Testis (tissue), 3 donors: ENCODE data around the gene KLHL40. TPM values are rescaled to one million over a fixed set of nuclear protein-coding genes. Genes with fewer than 3 reads are reported as not detected.

Source experiments
- DNase-seq: peaks from one replicate; pipeline ENCODE4 v3.0.0-alpha.2; 2019
- H3K27ac ChIP-seq, 2 donors: fragments of 200-600 bp; sonication (generic); one replicate each; pipeline ENCODE4 v1.5.1; 2019
- H3K27me3 ChIP-seq: fragments of 200-600 bp; sonication (generic); one replicate; pipeline ENCODE4 v1.5.1; 2019
- H3K36me3 ChIP-seq: fragments of 200-600 bp; sonication (generic); one replicate; pipeline ENCODE4 v1.5.1; 2017; ENCODE audit warnings: low read depth; ENCODE audit errors: missing control alignments
- H3K4me1 ChIP-seq: fragments of 200-600 bp; sonication (generic); one replicate; pipeline ENCODE4 v1.5.1; 2019
- H3K4me3 ChIP-seq, 2 donors: fragments of 200-600 bp; sonication (generic); one replicate each; pipeline ENCODE4 v1.5.1; 2017 to 2019
- H3K9me3 ChIP-seq: fragments of 200-600 bp; sonication (generic); one replicate; pipeline ENCODE4 v1.5.1; 2017
- CTCF ChIP-seq, 3 experiments: fragments of 450-650 bp in 2 of 3; fragments of 200-600 bp in 1 of 3; sonication (generic) in 1 of 3; IDR thresholded peaks; one replicate each; pipeline ENCODE4 v1.5.1; 2016 to 2019; ENCODE audit warnings: antibody characterized with exemption in 3 of 3, mild to moderate bottlenecking in 2 of 3, moderate library complexity in 1 of 3
- POLR2A ChIP-seq: fragments of 450-650 bp; IDR thresholded peaks from one replicate; pipeline ENCODE4 v1.6.1; 2017; ENCODE audit warnings: antibody characterized with exemption, mild to moderate bottlenecking, moderate library complexity
- WGBS, 2 donors: methylation state at CpG; one replicate each; pipeline ENCODE4 v1.1.5; 2018; 5-methylcytosine and 5-hydroxymethylcytosine counted together
- intact Hi-C: fragments of 100-400 bp; cut with DNase I; formaldehyde crosslinking; loops from one replicate; pipeline ENCODE4 v1.15.1; 2023; ENCODE audit warnings: low total_unique reads
- polyA plus RNA-seq: library from polyadenylated mRNA; stranded (reverse); fragments of 350-450 nt; fragmentation: Illumina TruSeq; extraction: RNeasy Lipid Tissue Mini Kit (QIAGEN cat#74804); gene quantifications from one replicate; pipeline ENCODE4 v1.2.3, GENCODE V29; 2014; ENCODE audit warnings: low read depth, low replicate concordance; ENCODE audit not compliant: insufficient read depth
- total RNA-seq, 2 donors: library from RNA; depleted of rRNA; stranded (reverse); fragments of >200 nt; gene quantifications; one replicate each; pipeline ENCODE4 v1.2.3, GENCODE V29; 2016

KLHL40 gene
- total and polyA plus RNA-seq, 3 donors from 2014 or later, result 0.62 to 3.2 (median 3.1) TPM

- WGBS, 2 donors, result 86 to 87% methylated on average over 4 to 13 of the region's 13 CpGs
- Histone ChIP-seq H3K36me3 (no peaks in the 10 kb centered on the region), H3K4me1 (no peaks in the 10 kb centered on the region), H3K9me3 (no peaks in the 10 kb centered on the region), H3K27ac (no peak overlapping the region), H3K4me3 (no peak overlapping the region), H3K27me3 (no peaks in the 10 kb centered on the region)
- TF ChIP-seq POLR2A, result no peak
- TF ChIP-seq CTCF (IDR thresholded peaks at IDR 0.05), result no peak
- DNase-seq, result no peak
- intact Hi-C loops, result no loop called here
Measured at GRCh38 chr3:42691816-42692666, 6.7 kb downstream of the KLHL40 start.

- TF ChIP-seq CTCF (IDR thresholded peaks at IDR 0.05) (no peak), POLR2A (no peak)
- H3K36me3 ChIP-seq, result no peaks in the 10 kb centered on the region
- H3K9me3 ChIP-seq, result no peaks in the 10 kb centered on the region
- H3K4me1 ChIP-seq, result no peaks in the 10 kb centered on the region
- 93 to 94% methylated on average over 14 to 17 of the region's 17 CpGs for WGBS, 2 donors
- H3K4me3 ChIP-seq, result no peak overlapping the region
- intact Hi-C loops, result no loop called here
- H3K27me3 ChIP-seq, result no peaks in the 10 kb centered on the region
- DNase-seq, result no peak
- H3K27ac ChIP-seq, result no peak overlapping the region
Measured at GRCh38 chr3:42692667-42693529, 7.6 kb downstream of the KLHL40 start.

- H3K27me3 ChIP-seq, result no peaks in the 10 kb centered on the region
- H3K4me1 ChIP-seq, result no peaks in the 10 kb centered on the region
- TF ChIP-seq POLR2A (no peak), CTCF (IDR thresholded peaks at IDR 0.05) (no peak)
- no peaks in the 10 kb centered on the region for H3K36me3 ChIP-seq
- no peak for DNase-seq
- H3K9me3 ChIP-seq, result no peaks in the 10 kb centered on the region
- WGBS, 2 donors, result 79 to 93% methylated on average over 3 to 4 of the region's 4 CpGs
- intact Hi-C loops, result no loop called here
- H3K4me3 ChIP-seq, result no peak overlapping the region
- no peak overlapping the region for H3K27ac ChIP-seq
Measured at GRCh38 chr3:42693530-42693930, 8.2 kb downstream of the KLHL40 start.

GRCh38 chr3:42694366-42694765 is 9.0 kb downstream of the KLHL40 start:
- intact Hi-C loops, result no loop called here
- no peak for DNase-seq

More at GRCh38 chr3:42694366-42694765, 9.0 kb downstream of the KLHL40 start:
- Histone ChIP-seq H3K4me1 (no peaks in the 10 kb centered on the region), H3K4me3 (no peak overlapping the region), H3K9me3 (no peaks in the 10 kb centered on the region), H3K27ac (no peak overlapping the region), H3K27me3 (no peaks in the 10 kb centered on the region), H3K36me3 (no peaks in the 10 kb centered on the region)
- TF ChIP-seq POLR2A (no peak), CTCF (IDR thresholded peaks at IDR 0.05) (no peak)
